ENCODE results near the gene CA4. TPM values are rescaled to one million over a fixed set of nuclear protein-coding genes. Genes with fewer than 3 reads are reported as not detected.
"Not testable (repeated sequence)": the region's sequence is repeated elsewhere in the genome, so short reads cannot be mapped to it uniquely, and the experiment has no call there.

Gene CA4
- total and polyA plus RNA-seq, 2 donors (not counting 1 experiment from before 2014, with no cell fraction given): not detected

- TF ChIP-seq CTCF (IDR thresholded peaks at IDR 0.05): no peak
- no peak for TF ChIP-seq EZH2 (IDR thresholded peaks at IDR 0.05; ENCODE audit: borderline replicate concordance, insufficient read depth, low read depth, low read length, poor library complexity, severe bottlenecking)
- no peak overlapping the region for H3K27ac ChIP-seq (ENCODE audit: low read length in 2 of 2)
- no peak for DNase-seq
- H3K79me2 ChIP-seq (ENCODE audit: control insufficient read depth, insufficient read depth, low read length): no peaks in the 10 kb centered on the region
- H3K9me3 ChIP-seq (ENCODE audit: control extremely low read depth in 1 of 3, control insufficient read depth in 2 of 3, insufficient read depth in 1 of 3, low read length in 2 of 3): no peaks in the 10 kb centered on the region
- no peaks in the 10 kb centered on the region for H4K20me1 ChIP-seq (ENCODE audit: control insufficient read depth, insufficient read depth, low read length, poor library complexity, severe bottlenecking)
- ChIA-PET CTCF (no interaction called here), POLR2A (no interaction called here)
- ATAC-seq (ENCODE audit: low read depth): no peak
- no peak overlapping the region for H2AFZ ChIP-seq (ENCODE audit: insufficient read depth, low read depth, low read length, poor library complexity, severe bottlenecking)
- Mint-ChIP-seq H3K4me3 (no peak overlapping the region), H3K9me3 (ENCODE audit: insufficient read depth) (no peaks in the 10 kb centered on the region), H3K4me1 (peaks cover 5% of the 10 kb centered on the region), H3K27ac (no peak overlapping the region), H3K27me3 (no peaks in the 10 kb centered on the region)
- no peaks in the 10 kb centered on the region for H3K27me3 ChIP-seq (replicated peaks in 1 of 4; ENCODE audit: control extremely low read depth in 1 of 4, control insufficient read depth in 3 of 4, insufficient read depth in 4 of 4, low read length in 3 of 4)
- no peak overlapping the region for H3K4me2 ChIP-seq (replicated peaks; ENCODE audit: low read depth, low read length, poor library complexity, severe bottlenecking)
- 74% methylated on average over 2 of the region's 2 CpGs for WGBS (ENCODE audit: insufficient coverage)
- H3K9ac ChIP-seq (ENCODE audit: low read length): no peak overlapping the region
- intact Hi-C loops (cut with micrococcal nuclease): no loop called here
- no peak overlapping the region for H3K4me3 ChIP-seq (ENCODE audit: control extremely low read depth in 1 of 5, extremely low read depth in 1 of 5, insufficient read depth in 1 of 5, low read depth in 2 of 5, low read length in 4 of 5)
- no peaks in the 10 kb centered on the region for H3K4me1 ChIP-seq (ENCODE audit: control insufficient read depth in 2 of 2, insufficient read depth in 2 of 2, low read length in 2 of 2)
- peaks cover 0 to 8% of the 10 kb centered on the region in 2 experiments for H3K36me3 ChIP-seq (replicated peaks in 1 of 2; ENCODE audit: control extremely low read depth in 1 of 2, control insufficient read depth in 1 of 2, extremely low read depth in 1 of 2, insufficient read depth in 2 of 2, low read length in 1 of 2)
Measured at GRCh38 chr17:60173304-60173819, 23.6 kb downstream of the CA4 start.

- WGBS (ENCODE audit: insufficient coverage): 91% methylated on average over 3 of the region's 3 CpGs
- Histone ChIP-seq H3K4me2 (replicated peaks; ENCODE audit: low read depth, low read length, poor library complexity, severe bottlenecking) (no peak overlapping the region), H3K9me3 (ENCODE audit: control extremely low read depth in 1 of 3, control insufficient read depth in 2 of 3, insufficient read depth in 1 of 3, low read length in 2 of 3) (no peaks in the 10 kb centered on the region), H3K9ac (ENCODE audit: low read length) (no peak overlapping the region), H3K36me3 (replicated peaks in 1 of 2; ENCODE audit: control extremely low read depth in 1 of 2, control insufficient read depth in 1 of 2, extremely low read depth in 1 of 2, insufficient read depth in 2 of 2, low read length in 1 of 2) (peaks cover 0 to 15% of the 10 kb centered on the region in 2 experiments), H3K27ac (ENCODE audit: low read length in 2 of 2) (no peak overlapping the region), H4K20me1 (ENCODE audit: control insufficient read depth, insufficient read depth, low read length, poor library complexity, severe bottlenecking) (no peaks in the 10 kb centered on the region), H3K79me2 (ENCODE audit: control insufficient read depth, insufficient read depth, low read length) (no peaks in the 10 kb centered on the region), H2AFZ (ENCODE audit: insufficient read depth, low read depth, low read length, poor library complexity, severe bottlenecking) (no peak overlapping the region), H3K27me3 (replicated peaks in 1 of 4; ENCODE audit: control extremely low read depth in 1 of 4, control insufficient read depth in 3 of 4, insufficient read depth in 4 of 4, low read length in 3 of 4) (no peaks in the 10 kb centered on the region), H3K4me1 (ENCODE audit: control insufficient read depth in 2 of 2, insufficient read depth in 2 of 2, low read length in 2 of 2) (no peaks in the 10 kb centered on the region), H3K4me3 (ENCODE audit: control extremely low read depth in 1 of 5, extremely low read depth in 1 of 5, insufficient read depth in 1 of 5, low read depth in 2 of 5, low read length in 4 of 5) (no peak overlapping the region)
- H3K4me3 Mint-ChIP-seq: no peak overlapping the region
- ATAC-seq (ENCODE audit: low read depth) (no peak), DNase-seq (no peak)
- no peak overlapping the region for H3K27ac Mint-ChIP-seq
- intact Hi-C loops (cut with micrococcal nuclease): no loop called here
- POLR2A ChIA-PET: no interaction called here
- H3K27me3 Mint-ChIP-seq: no peaks in the 10 kb centered on the region
- no peaks in the 10 kb centered on the region for H3K9me3 Mint-ChIP-seq (ENCODE audit: insufficient read depth)
- peaks cover 5% of the 10 kb centered on the region for H3K4me1 Mint-ChIP-seq
- CTCF ChIA-PET: no interaction called here
- TF ChIP-seq CTCF (IDR thresholded peaks at IDR 0.05) (no peak), EZH2 (IDR thresholded peaks at IDR 0.05; ENCODE audit: borderline replicate concordance, insufficient read depth, low read depth, low read length, poor library complexity, severe bottlenecking) (no peak)
Measured at GRCh38 chr17:60174035-60174434, 24.3 kb downstream of the CA4 start.

DNA sequence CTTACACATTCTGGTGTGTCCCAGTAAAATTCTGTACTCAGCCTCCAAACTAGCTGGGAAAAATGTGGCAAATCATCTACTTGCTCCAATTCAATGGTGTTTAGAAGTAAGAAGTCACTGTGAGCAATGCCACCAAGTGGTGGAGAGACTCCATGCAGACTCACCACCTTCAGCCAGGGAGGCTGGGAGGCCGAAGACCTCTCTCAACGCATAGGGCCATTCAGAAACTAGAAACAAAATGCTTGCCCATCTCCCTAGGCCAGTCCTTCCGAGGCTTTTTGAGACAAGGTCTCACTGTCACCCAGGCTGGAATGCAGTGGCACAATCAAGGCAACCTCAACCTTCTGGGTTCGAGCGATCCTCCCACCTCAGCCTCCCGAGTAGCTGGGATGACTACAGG is 25.0 kb downstream of the CA4 start:
- H3K4me2 ChIP-seq (replicated peaks; ENCODE audit: low read depth, low read length, poor library complexity, severe bottlenecking); ATAC-seq (ENCODE audit: low read depth); H3K9ac ChIP-seq (ENCODE audit: low read length); H3K9me3 ChIP-seq (ENCODE audit: control extremely low read depth in 1 of 3, control insufficient read depth in 2 of 3, insufficient read depth in 1 of 3, low read length in 2 of 3); H4K20me1 ChIP-seq (ENCODE audit: control insufficient read depth, insufficient read depth, low read length, poor library complexity, severe bottlenecking); H3K27me3 Mint-ChIP-seq; POLR2A ChIA-PET; H3K79me2 ChIP-seq (ENCODE audit: control insufficient read depth, insufficient read depth, low read length); H3K27ac Mint-ChIP-seq; H3K4me1 ChIP-seq (ENCODE audit: control insufficient read depth in 2 of 2, insufficient read depth in 2 of 2, low read length in 2 of 2); DNase-seq; H3K27ac ChIP-seq (ENCODE audit: low read length in 2 of 2); H3K9me3 Mint-ChIP-seq (ENCODE audit: insufficient read depth); H2AFZ ChIP-seq (ENCODE audit: insufficient read depth, low read depth, low read length, poor library complexity, severe bottlenecking); H3K4me3 ChIP-seq (ENCODE audit: control extremely low read depth in 1 of 5, extremely low read depth in 1 of 5, insufficient read depth in 1 of 5, low read depth in 2 of 5, low read length in 4 of 5); H3K27me3 ChIP-seq (replicated peaks in 1 of 4; ENCODE audit: control extremely low read depth in 1 of 4, control insufficient read depth in 3 of 4, insufficient read depth in 4 of 4, low read length in 3 of 4); H3K4me3 Mint-ChIP-seq; H3K4me1 Mint-ChIP-seq; intact Hi-C loops (cut with micrococcal nuclease): not testable (repeated sequence)
- peaks cover 0 to 19% of the 10 kb centered on the region in 2 experiments for H3K36me3 ChIP-seq (replicated peaks in 1 of 2; ENCODE audit: control extremely low read depth in 1 of 2, control insufficient read depth in 1 of 2, extremely low read depth in 1 of 2, insufficient read depth in 2 of 2, low read length in 1 of 2)
- CTCF ChIA-PET: interaction anchor here (1.2 kb wide), 1 partner anchor 56 kb away, joined by 4 read pairs; no protein-coding TSS in a partner anchor
- 98% methylated on average over 3 of the region's 6 CpGs for WGBS (ENCODE audit: insufficient coverage)
